ENCODE results near the gene TCEANC. TPM values are rescaled to one million over a fixed set of nuclear protein-coding genes. Genes with fewer than 3 reads are reported as not detected.

Gene TCEANC
- total RNA-seq, 1 experiment from 2014 or later = 3.1 TPM

DNA sequence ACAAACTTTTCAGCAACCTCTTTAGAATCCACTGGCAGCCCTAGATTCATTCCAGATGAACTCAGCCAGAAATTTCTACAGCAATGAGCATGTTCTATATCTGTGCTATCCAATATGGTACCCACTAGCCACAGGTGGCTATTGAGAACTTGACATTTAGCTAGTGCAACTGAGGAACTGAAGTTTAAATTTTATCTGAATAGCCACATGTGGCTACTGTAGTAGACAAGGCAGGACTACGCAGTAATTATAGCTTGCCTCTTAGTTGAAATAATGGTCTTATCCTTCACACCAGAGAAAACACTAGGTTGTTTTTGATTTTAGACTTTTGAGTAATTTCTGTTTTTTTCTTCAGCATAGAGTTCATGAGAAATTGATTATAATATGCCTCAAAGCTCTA lies 2.6 kb upstream of the TCEANC start:
- Histone ChIP-seq H3K4me1 (ENCODE audit: insufficient read depth, low read length) (no peaks in the 10 kb centered on the region; the same call in 1 of the 2 replicates), H4K91ac (ENCODE audit: insufficient read length, low read depth, low read length) (no peak overlapping the region), H2BK20ac (ENCODE audit: low read depth, low read length, poor library complexity, severe bottlenecking) (no peak overlapping the region), H4K5ac (ENCODE audit: insufficient read length, low read depth, low read length) (no peak overlapping the region), H3K79me1 (ENCODE audit: insufficient read depth, low read depth, low read length, poor library complexity, severe bottlenecking) (no peaks in the 10 kb centered on the region), H2AFZ (ENCODE audit: low read length) (no peak overlapping the region), H3K14ac (ENCODE audit: insufficient read depth, low read length) (no peak overlapping the region), H2BK120ac (ENCODE audit: low read depth, low read length, poor library complexity, severe bottlenecking) (no peak overlapping the region), H3K23me2 (ENCODE audit: insufficient read length, low read depth, low read length, poor library complexity, severe bottlenecking) (no peaks in the 10 kb centered on the region), H3K27me3 (ENCODE audit: insufficient read depth, low read length) (no peaks in the 10 kb centered on the region), H3K9me3 (ENCODE audit: control insufficient read depth, low read depth, low read length) (no peaks in the 10 kb centered on the region), H2BK12ac (ENCODE audit: insufficient read length, low read depth, low read length) (no peak overlapping the region), H4K20me1 (ENCODE audit: control insufficient read depth, insufficient read depth, insufficient read length) (no peaks in the 10 kb centered on the region), H2BK15ac (ENCODE audit: low read depth, low read length) (no peak overlapping the region), H4K8ac (replicated peaks; ENCODE audit: insufficient read length, low read depth, low read length) (no peak overlapping the region), H3K18ac (ENCODE audit: insufficient read length, low read depth, low read length) (no peak overlapping the region), H3K9ac (ENCODE audit: extremely low read depth, insufficient read length, low read length) (no peak overlapping the region), H3K27ac (ENCODE audit: insufficient read length, low read depth, low read length) (no peak overlapping the region), H3K4me2 (ENCODE audit: insufficient read depth, insufficient read length, low read length) (no peak overlapping the region), H3K56ac (ENCODE audit: insufficient read length, low read depth, low read length) (no peak overlapping the region), H3T11ph (ENCODE audit: low read length) (no peak overlapping the region), H3K23ac (ENCODE audit: insufficient read length, low read depth, low read length) (no peak overlapping the region), H3K4ac (ENCODE audit: low read depth, low read length) (no peak overlapping the region), H3K79me2 (ENCODE audit: insufficient read depth, low read length) (no peaks in the 10 kb centered on the region), H2AK5ac (ENCODE audit: insufficient read length, low read length) (no peak overlapping the region), H2BK5ac (ENCODE audit: insufficient read length, low read length) (no peak overlapping the region)
- H3K4me3 Mint-ChIP-seq = no peak overlapping the region
- H3K9me3 Mint-ChIP-seq = peaks cover 36 to 52% of the 10 kb centered on the region in 2 experiments
- H3K27ac Mint-ChIP-seq = no peak overlapping the region
- H3K27me3 Mint-ChIP-seq (ENCODE audit: low read depth) = no peaks in the 10 kb centered on the region; the same call in 1 of the 2 replicates
- H3K36me3 Mint-ChIP-seq (ENCODE audit: insufficient read depth in 1 of 3, low read depth in 3 of 3) = peaks cover 0 to 4% (median 4%) of the 10 kb centered on the region in 3 experiments; a peak in 3 of 7 replicates
- no peak for DNase-seq
- peaks cover 9 to 10% of the 10 kb centered on the region in 2 experiments; a peak in 3 of 4 replicates for H3K4me1 Mint-ChIP-seq
- no CpG with 5 or more reads among the region's 1 CpG for WGBS (ENCODE audit: extremely low coverage, insufficient read length, low lambda C conversion rate)
- TF ChIP-seq, protein P1, sequence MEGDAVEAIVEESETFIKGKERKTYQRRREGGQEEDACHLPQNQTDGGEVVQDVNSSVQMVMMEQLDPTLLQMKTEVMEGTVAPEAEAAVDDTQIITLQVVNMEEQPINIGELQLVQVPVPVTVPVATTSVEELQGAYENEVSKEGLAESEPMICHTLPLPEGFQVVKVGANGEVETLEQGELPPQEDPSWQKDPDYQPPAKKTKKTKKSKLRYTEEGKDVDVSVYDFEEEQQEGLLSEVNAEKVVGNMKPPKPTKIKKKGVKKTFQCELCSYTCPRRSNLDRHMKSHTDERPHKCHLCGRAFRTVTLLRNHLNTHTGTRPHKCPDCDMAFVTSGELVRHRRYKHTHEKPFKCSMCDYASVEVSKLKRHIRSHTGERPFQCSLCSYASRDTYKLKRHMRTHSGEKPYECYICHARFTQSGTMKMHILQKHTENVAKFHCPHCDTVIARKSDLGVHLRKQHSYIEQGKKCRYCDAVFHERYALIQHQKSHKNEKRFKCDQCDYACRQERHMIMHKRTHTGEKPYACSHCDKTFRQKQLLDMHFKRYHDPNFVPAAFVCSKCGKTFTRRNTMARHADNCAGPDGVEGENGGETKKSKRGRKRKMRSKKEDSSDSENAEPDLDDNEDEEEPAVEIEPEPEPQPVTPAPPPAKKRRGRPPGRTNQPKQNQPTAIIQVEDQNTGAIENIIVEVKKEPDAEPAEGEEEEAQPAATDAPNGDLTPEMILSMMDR (conservative IDR thresholded peaks at IDR 0.05) = no peak

Measured in H9 (cell line).